H1 (cell line): ENCODE results near the gene KPRP.

Source experiments
- CTCF ChIP-seq, 3 experiments: IDR thresholded peaks; 1 replicate in 2 of 3; 2 replicates in 1 of 3; pipeline versions ENCODE4 v1.5.1 to v1.6.1; 2011; ENCODE audit warnings: low read length in 3 of 3, mild to moderate bottlenecking in 3 of 3, inconsistent platforms in 2 of 3, low read depth in 1 of 3, moderate library complexity in 1 of 3; ENCODE audit not compliant: insufficient read depth in 1 of 3; ENCODE audit errors: control extremely low read depth in 1 of 3
- EZH2 ChIP-seq: fragments of 200-600 bp; sonication (generic); IDR thresholded peaks from 2 replicates; pipeline ENCODE4 v1.7.1; 2012; ENCODE audit warnings: low read depth, mild to moderate bottlenecking, moderate library complexity, low read length, inconsistent platforms; ENCODE audit not compliant: severe bottlenecking
- GTF2F1 ChIP-seq: IDR thresholded peaks from 2 replicates; pipeline ENCODE4 v1.6.1; 2012; ENCODE audit warnings: low read depth, low read length, improper control_type of control experiment, borderline replicate concordance
- HDAC2 ChIP-seq, 2 experiments: fragments of 300-600 bp in 1 of 2; sonication (generic) in 1 of 2; IDR thresholded peaks; 2 replicates each; pipeline ENCODE4 v1.6.1; 2011 to 2012; ENCODE audit warnings: low read depth in 2 of 2, low read length in 2 of 2, mild to moderate bottlenecking in 2 of 2, moderate library complexity in 2 of 2, borderline replicate concordance in 1 of 2, inconsistent platforms in 1 of 2
- MAX ChIP-seq: IDR thresholded peaks from 2 replicates; pipeline ENCODE4 v1.6.1; 2012; ENCODE audit warnings: inconsistent platforms
- POLR2A ChIP-seq, 2 experiments: IDR thresholded peaks; 1 replicate in 1 of 2; 2 replicates in 1 of 2; pipeline ENCODE4 v1.6.1; 2011; ENCODE audit warnings: low read depth in 2 of 2, low read length in 2 of 2, mild to moderate bottlenecking in 2 of 2; ENCODE audit errors: control extremely low read depth in 1 of 2
- SIN3A ChIP-seq, 2 experiments: IDR thresholded peaks in 1 of 2; conservative IDR thresholded peaks in 1 of 2; 2 replicates each; pipeline ENCODE4 v1.6.1; 2011 to 2012; ENCODE audit warnings: low read length in 2 of 2, improper control_type of control experiment in 1 of 2, low read depth in 1 of 2, mild to moderate bottlenecking in 1 of 2

- TF ChIP-seq GTF2F1 (no peak), MAX (no peak), POLR2A (IDR thresholded peaks at IDR 0.05; ENCODE audit: control extremely low read depth in 1 of 2, low read depth in 2 of 2, low read length in 2 of 2) (no peak), CTCF (IDR thresholded peaks at IDR 0.05; ENCODE audit: control extremely low read depth in 1 of 3, insufficient read depth in 1 of 3, low read depth in 1 of 3, low read length in 3 of 3) (no peak), HDAC2 (IDR thresholded peaks at IDR 0.05; ENCODE audit: borderline replicate concordance in 1 of 2, low read depth in 2 of 2, low read length in 2 of 2) (no peak), EZH2 (no peak), SIN3A (conservative IDR thresholded peaks at IDR 0.05 in 1 of 2, IDR thresholded peaks at IDR 0.05 in 1 of 2; ENCODE audit: low read depth in 1 of 2, low read length in 2 of 2) (no peak)
Measured at GRCh38 chr1:152739841-152740240, 18.0 kb upstream of the KPRP start.
